SK-N-SH (cell line): Measurements from ENCODE around the gene C9orf72. TPM values are rescaled to one million over a fixed set of nuclear protein-coding genes. Genes with fewer than 3 reads are reported as not detected.

Experiments used
- CTCF ChIA-PET: fragments of 300-600, 350-600 bp; formaldehyde crosslinking; extraction: SDS; loops from one replicate; lab custom pipeline; 2021; lab: Yijun Ruan, JAX
- POLR2A ChIA-PET: fragments of 350-600 bp; sonication (Branson Sonifier 250); formaldehyde crosslinking; extraction: SDS; loops from one replicate; lab custom pipeline; 2020; ENCODE audit warnings: antibody characterized with exemption, inconsistent platforms; lab: Yijun Ruan, JAX
- DNase-seq: peaks from one replicate; pipeline ENCODE4 v3.0.0; 2012
- H2AFZ ChIP-seq: fragments of 200-600 bp; sonication (generic); 2 replicates; pipeline ENCODE4 v1.8.1; 2016; ENCODE audit warnings: antibody characterized with exemption, mild to moderate bottlenecking, low read depth
- H3F3A ChIP-seq: fragments of 200-600 bp; sonication (generic); replicated peaks from 2 replicates; pipeline ENCODE3; 2016; ENCODE audit warnings: antibody characterized with exemption, mild to moderate bottlenecking; ENCODE audit not compliant: insufficient read depth
- H3K27ac ChIP-seq, 2 experiments: fragments of 200-500 bp in 1 of 2; fragments of 200-600 bp in 1 of 2; sonication (Bioruptor generic) in 1 of 2; sonication (generic), shearing (Covaris generic) in 1 of 2; 2 replicates each; pipeline versions ENCODE4 v1.5.1 to v1.6.1; 2014 to 2016; ENCODE audit warnings: low read depth in 2 of 2, inconsistent platforms in 1 of 2, low read length in 1 of 2, mild to moderate bottlenecking in 1 of 2, mixed read lengths in 1 of 2
- H3K27me3 ChIP-seq: fragments of 200-600 bp; sonication (generic), shearing (Covaris generic); 2 replicates; pipeline ENCODE4 v1.6.1; 2016; ENCODE audit warnings: mixed run types; ENCODE audit not compliant: insufficient read depth
- H3K36me3 ChIP-seq, 2 experiments: fragments of 200-500 bp in 1 of 2; fragments of 200-600 bp in 1 of 2; sonication (Bioruptor generic) in 1 of 2; sonication (generic) in 1 of 2; replicated peaks in 1 of 2; 2 replicates each; pipeline versions ENCODE3 to v1.5.1; 2014 to 2016; ENCODE audit warnings: low read length in 1 of 2, mild to moderate bottlenecking in 1 of 2; ENCODE audit not compliant: insufficient read depth in 2 of 2, control insufficient read depth in 1 of 2
- H3K4me1 ChIP-seq, 2 experiments: fragments of 200-500 bp in 1 of 2; fragments of 200-600 bp in 1 of 2; sonication (Bioruptor generic) in 1 of 2; sonication (generic), shearing (Covaris generic) in 1 of 2; 2 replicates each; pipeline versions ENCODE4 v1.5.1 to v1.6.1; 2014 to 2016; ENCODE audit warnings: low read depth in 1 of 2, low read length in 1 of 2, mixed run types in 1 of 2; ENCODE audit not compliant: insufficient read depth in 2 of 2, control insufficient read depth in 1 of 2
- H3K4me2 ChIP-seq: fragments of 200-600 bp; sonication (generic), shearing (Covaris generic); 2 replicates; pipeline ENCODE4 v1.6.1; 2017; ENCODE audit warnings: mixed run types
- H3K4me3 ChIP-seq, 2 experiments: fragments of 200-500 bp in 1 of 2; fragments of 200-600 bp in 1 of 2; sonication (Bioruptor generic) in 1 of 2; sonication (generic), shearing (Covaris generic) in 1 of 2; 2 replicates each; pipeline versions ENCODE4 v1.5.1 to v1.8.1; 2014 to 2016; ENCODE audit warnings: low read depth in 2 of 2, inconsistent platforms in 1 of 2, low read length in 1 of 2, mild to moderate bottlenecking in 1 of 2, mixed read lengths in 1 of 2, moderate library complexity in 1 of 2
- H3K79me2 ChIP-seq: fragments of 200-600 bp; sonication (generic); 2 replicates; pipeline ENCODE4 v1.8.1; 2017; ENCODE audit warnings: mild to moderate bottlenecking; ENCODE audit not compliant: insufficient read depth
- H3K9ac ChIP-seq: fragments of 200-600 bp; sonication (generic); 2 replicates; pipeline ENCODE4 v1.6.1; 2017; ENCODE audit warnings: mixed run types
- H3K9me2 ChIP-seq: fragments of 200-600 bp; sonication (generic); 2 replicates; pipeline ENCODE4 v1.6.1; 2017; ENCODE audit warnings: mixed run types
- H3K9me3 ChIP-seq: fragments of 200-600 bp; sonication (generic); 2 replicates; pipeline ENCODE4 v1.6.1; 2017; ENCODE audit warnings: mixed run types, mild to moderate bottlenecking, moderate library complexity
- H4K20me1 ChIP-seq: fragments of 200-600 bp; sonication (generic); 2 replicates; pipeline ENCODE4 v1.6.1; 2017; ENCODE audit warnings: mild to moderate bottlenecking, mixed run types; ENCODE audit not compliant: insufficient read depth
- CTCF ChIP-seq: fragments of 200-600 bp; sonication (generic); IDR thresholded peaks from 2 replicates; pipeline ENCODE4 v1.6.1; 2017; ENCODE audit warnings: antibody characterized with exemption, mild to moderate bottlenecking, moderate library complexity
- ELF1 ChIP-seq: IDR thresholded peaks from 2 replicates; pipeline ENCODE4 v1.4.0; 2012
- EP300 ChIP-seq, 2 experiments: IDR thresholded peaks; 2 replicates each; pipeline versions ENCODE4 v1.4.0 to v1.6.1; 2012; ENCODE audit warnings: borderline replicate concordance in 1 of 2, low read depth in 1 of 2, low read length in 1 of 2
- EZH2phosphoT487 ChIP-seq: fragments of 200-600 bp; sonication (generic); IDR thresholded peaks from 2 replicates; pipeline ENCODE4 v1.6.1; 2017; ENCODE audit warnings: low read depth, mixed run types, mild to moderate bottlenecking, antibody characterized with exemption, moderate library complexity, borderline replicate concordance
- FOSL2 ChIP-seq: IDR thresholded peaks from 2 replicates; pipeline ENCODE4 v1.4.0; 2012; ENCODE audit warnings: low read depth, mild to moderate bottlenecking, moderate library complexity, borderline replicate concordance
- GABPA ChIP-seq: IDR thresholded peaks from 2 replicates; pipeline ENCODE4 v1.4.0; 2012; ENCODE audit warnings: low read depth, mild to moderate bottlenecking
- GATA2 ChIP-seq: sonication (generic); formaldehyde crosslinking; IDR thresholded peaks from 2 replicates; pipeline ENCODE4 v1.5.0; 2020; ENCODE audit warnings: mild to moderate bottlenecking, missing genetic modification reagents
- IRF3 ChIP-seq: fragments of 150-350 bp; IDR thresholded peaks from 2 replicates; pipeline ENCODE4 v1.6.1; 2016; ENCODE audit warnings: mild to moderate bottlenecking, low read depth, low read length
- MXI1 ChIP-seq: IDR thresholded peaks from 2 replicates; pipeline ENCODE4 v1.6.1; 2012; ENCODE audit warnings: mild to moderate bottlenecking, low read depth, low read length, improper control_type of control experiment
- PBX3 ChIP-seq: IDR thresholded peaks from 2 replicates; pipeline ENCODE4; 2012
- RFX5 ChIP-seq: IDR thresholded peaks from 2 replicates; pipeline ENCODE4 v1.6.1; 2012; ENCODE audit warnings: mild to moderate bottlenecking, improper control_type of control experiment, low read length
- RXRA ChIP-seq: IDR thresholded peaks from 2 replicates; pipeline ENCODE4 v1.4.0; 2012; ENCODE audit warnings: low read depth, mild to moderate bottlenecking, borderline replicate concordance
- YY1 ChIP-seq: IDR thresholded peaks from 2 replicates; pipeline ENCODE4 v1.4.0; 2012; ENCODE audit warnings: low read depth, mild to moderate bottlenecking
- WGBS: methylation state at CpG from one replicate; pipeline ENCODE4 v1.1.6; 2017; ENCODE audit warnings: low lambda C conversion rate; 5-methylcytosine and 5-hydroxymethylcytosine counted together
- polyA plus RNA-seq, 3 experiments: library from polyadenylated mRNA; depleted of rRNA; stranded (reverse); fragments of >200 nt; gene quantifications; 2 replicates each; pipeline ENCODE4 v1.2.3, GENCODE V29; 2012
- TF ChIP-seq, protein P1 (sequence below): IDR thresholded peaks from 2 replicates; pipeline ENCODE4 v1.4.0; 2012; ENCODE audit warnings: low read depth

The C9orf72 gene
- polyA plus RNA-seq, 1 of the 3 experiments (the other 2 are of a cell fraction) = 4.0 TPM

- POLR2A ChIA-PET = no interaction called here
- no peak overlapping the region for H3K9ac ChIP-seq
- H3K79me2 ChIP-seq = peaks cover 42% of the 10 kb centered on the region
- H3F3A ChIP-seq = no peaks in the 10 kb centered on the region
- 38% methylated on average over 2 of the region's 2 CpGs for WGBS
- no peak for DNase-seq
- H3K4me3 ChIP-seq = no peak overlapping the region
- H3K4me1 ChIP-seq = peaks cover 4 to 11% of the 10 kb centered on the region in 2 experiments; a peak in 3 of 4 replicates
- CTCF ChIA-PET = no interaction called here
- no peaks in the 10 kb centered on the region for H3K9me3 ChIP-seq
- H2AFZ ChIP-seq = no peak overlapping the region
- no peaks in the 10 kb centered on the region for H3K9me2 ChIP-seq
- H4K20me1 ChIP-seq = no peaks in the 10 kb centered on the region
- TF ChIP-seq CTCF = no peak
- TF ChIP-seq PBX3 = no peak
- TF ChIP-seq GATA2 = no peak
- no peak for TF ChIP-seq EP300 (IDR thresholded peaks at IDR 0.05; ENCODE audit: borderline replicate concordance in 1 of 2, low read depth in 1 of 2, low read length in 1 of 2)
- TF ChIP-seq, protein P1, sequence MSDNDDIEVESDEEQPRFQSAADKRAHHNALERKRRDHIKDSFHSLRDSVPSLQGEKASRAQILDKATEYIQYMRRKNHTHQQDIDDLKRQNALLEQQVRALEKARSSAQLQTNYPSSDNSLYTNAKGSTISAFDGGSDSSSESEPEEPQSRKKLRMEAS = no peak
- no peak for TF ChIP-seq RXRA
- no peak overlapping the region for H3K27ac ChIP-seq
- H3K4me2 ChIP-seq = no peak overlapping the region
- H3K36me3 ChIP-seq = peaks cover 13 to 27% of the 10 kb centered on the region in 2 experiments
- H3K27me3 ChIP-seq = no peaks in the 10 kb centered on the region
Observed at GRCh38 chr9:27569406-27569805, 3.9 kb downstream of the C9orf72 start.

DNA sequence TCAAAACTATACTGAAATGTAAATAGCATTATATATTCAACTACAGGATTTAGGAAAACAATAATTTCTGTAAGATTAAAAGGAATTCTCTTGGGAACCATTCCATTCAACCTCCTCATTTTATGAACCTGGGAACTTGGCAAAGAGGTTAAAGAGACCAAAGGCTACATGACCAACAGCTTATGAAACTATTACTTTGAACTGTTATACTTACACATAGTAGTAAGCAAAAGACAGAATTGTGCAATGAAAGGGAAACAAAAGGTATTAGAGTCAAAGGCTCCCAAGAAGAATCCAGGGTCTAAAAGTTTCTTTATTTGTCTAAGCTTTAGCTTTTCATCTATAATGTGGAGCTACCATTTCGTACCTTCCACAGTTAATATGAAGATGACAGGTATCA lies 7.2 kb downstream of the C9orf72 start:
- POLR2A ChIA-PET = no interaction called here
- DNase-seq = no peak
- H3K36me3 ChIP-seq = peaks cover 13 to 47% of the 10 kb centered on the region in 2 experiments

More for the DNA sequence above, 7.2 kb downstream of the C9orf72 start:
- no peak overlapping the region for H3K4me2 ChIP-seq
- H3K9me3 ChIP-seq = no peaks in the 10 kb centered on the region
- 96% methylated on average over 1 of the region's 1 CpG for WGBS
- no peaks in the 10 kb centered on the region for H3K9me2 ChIP-seq
- H3F3A ChIP-seq = no peaks in the 10 kb centered on the region
- no peak overlapping the region for H2AFZ ChIP-seq
- CTCF ChIA-PET = interaction anchor here (2.2 kb wide), 1 partner anchor 233 kb away, joined by 7 read pairs; no protein-coding TSS in a partner anchor
- peaks cover 29% of the 10 kb centered on the region for H3K79me2 ChIP-seq
- H3K27me3 ChIP-seq = no peaks in the 10 kb centered on the region
- no peak overlapping the region for H3K4me3 ChIP-seq
- no peaks in the 10 kb centered on the region; a peak in 2 of 4 replicates for H3K4me1 ChIP-seq
- no peak overlapping the region; a peak in 1 of 4 replicates for H3K27ac ChIP-seq
- no peaks in the 10 kb centered on the region for H4K20me1 ChIP-seq
- no peak overlapping the region for H3K9ac ChIP-seq
- TF ChIP-seq EP300 (IDR thresholded peaks at IDR 0.05; ENCODE audit: borderline replicate concordance in 1 of 2, low read depth in 1 of 2, low read length in 1 of 2) (no peak), PBX3 (no peak), CTCF (no peak), EZH2phosphoT487 (no peak), RFX5 (no peak), ELF1 (no peak), MXI1 (no peak), IRF3 (no peak), FOSL2 (no peak), GABPA (no peak), YY1 (no peak)
- TF ChIP-seq, all 33 proteins: peak for 0
